SK-N-SH (cell line): ENCODE measurements around the gene ZPBP2. TPM values are rescaled to one million over a fixed set of nuclear protein-coding genes. Genes with fewer than 3 reads are reported as not detected.

Experiments used
- CTCF ChIA-PET: fragments of 300-600, 350-600 bp; formaldehyde crosslinking; extraction: SDS; loops from one replicate; lab custom pipeline; 2021; lab: Yijun Ruan, JAX
- POLR2A ChIA-PET: fragments of 350-600 bp; sonication (Branson Sonifier 250); formaldehyde crosslinking; extraction: SDS; loops from one replicate; lab custom pipeline; 2020; ENCODE audit warnings: antibody characterized with exemption, inconsistent platforms; lab: Yijun Ruan, JAX
- DNase-seq: peaks from one replicate; pipeline ENCODE4 v3.0.0; 2012
- H2AFZ ChIP-seq: fragments of 200-600 bp; sonication (generic); 2 replicates; pipeline ENCODE4 v1.8.1; 2016; ENCODE audit warnings: antibody characterized with exemption, mild to moderate bottlenecking, low read depth
- H3F3A ChIP-seq: fragments of 200-600 bp; sonication (generic); replicated peaks from 2 replicates; pipeline ENCODE3; 2016; ENCODE audit warnings: antibody characterized with exemption, mild to moderate bottlenecking; ENCODE audit not compliant: insufficient read depth
- H3K27ac ChIP-seq, 2 experiments: fragments of 200-500 bp in 1 of 2; fragments of 200-600 bp in 1 of 2; sonication (Bioruptor generic) in 1 of 2; sonication (generic), shearing (Covaris generic) in 1 of 2; 2 replicates each; pipeline versions ENCODE4 v1.5.1 to v1.6.1; 2014 to 2016; ENCODE audit warnings: low read depth in 2 of 2, inconsistent platforms in 1 of 2, low read length in 1 of 2, mild to moderate bottlenecking in 1 of 2, mixed read lengths in 1 of 2
- H3K27me3 ChIP-seq: fragments of 200-600 bp; sonication (generic), shearing (Covaris generic); 2 replicates; pipeline ENCODE4 v1.6.1; 2016; ENCODE audit warnings: mixed run types; ENCODE audit not compliant: insufficient read depth
- H3K36me3 ChIP-seq, 2 experiments: fragments of 200-500 bp in 1 of 2; fragments of 200-600 bp in 1 of 2; sonication (Bioruptor generic) in 1 of 2; sonication (generic) in 1 of 2; replicated peaks in 1 of 2; 2 replicates each; pipeline versions ENCODE3 to v1.5.1; 2014 to 2016; ENCODE audit warnings: low read length in 1 of 2, mild to moderate bottlenecking in 1 of 2; ENCODE audit not compliant: insufficient read depth in 2 of 2, control insufficient read depth in 1 of 2
- H3K4me1 ChIP-seq, 2 experiments: fragments of 200-500 bp in 1 of 2; fragments of 200-600 bp in 1 of 2; sonication (Bioruptor generic) in 1 of 2; sonication (generic), shearing (Covaris generic) in 1 of 2; 2 replicates each; pipeline versions ENCODE4 v1.5.1 to v1.6.1; 2014 to 2016; ENCODE audit warnings: low read depth in 1 of 2, low read length in 1 of 2, mixed run types in 1 of 2; ENCODE audit not compliant: insufficient read depth in 2 of 2, control insufficient read depth in 1 of 2
- H3K4me2 ChIP-seq: fragments of 200-600 bp; sonication (generic), shearing (Covaris generic); 2 replicates; pipeline ENCODE4 v1.6.1; 2017; ENCODE audit warnings: mixed run types
- H3K4me3 ChIP-seq, 2 experiments: fragments of 200-500 bp in 1 of 2; fragments of 200-600 bp in 1 of 2; sonication (Bioruptor generic) in 1 of 2; sonication (generic), shearing (Covaris generic) in 1 of 2; 2 replicates each; pipeline versions ENCODE4 v1.5.1 to v1.8.1; 2014 to 2016; ENCODE audit warnings: low read depth in 2 of 2, inconsistent platforms in 1 of 2, low read length in 1 of 2, mild to moderate bottlenecking in 1 of 2, mixed read lengths in 1 of 2, moderate library complexity in 1 of 2
- H3K79me2 ChIP-seq: fragments of 200-600 bp; sonication (generic); 2 replicates; pipeline ENCODE4 v1.8.1; 2017; ENCODE audit warnings: mild to moderate bottlenecking; ENCODE audit not compliant: insufficient read depth
- H3K9ac ChIP-seq: fragments of 200-600 bp; sonication (generic); 2 replicates; pipeline ENCODE4 v1.6.1; 2017; ENCODE audit warnings: mixed run types
- H3K9me2 ChIP-seq: fragments of 200-600 bp; sonication (generic); 2 replicates; pipeline ENCODE4 v1.6.1; 2017; ENCODE audit warnings: mixed run types
- H3K9me3 ChIP-seq: fragments of 200-600 bp; sonication (generic); 2 replicates; pipeline ENCODE4 v1.6.1; 2017; ENCODE audit warnings: mixed run types, mild to moderate bottlenecking, moderate library complexity
- H4K20me1 ChIP-seq: fragments of 200-600 bp; sonication (generic); 2 replicates; pipeline ENCODE4 v1.6.1; 2017; ENCODE audit warnings: mild to moderate bottlenecking, mixed run types; ENCODE audit not compliant: insufficient read depth
- ELF1 ChIP-seq: IDR thresholded peaks from 2 replicates; pipeline ENCODE4 v1.4.0; 2012
- FOXM1 ChIP-seq: IDR thresholded peaks from 2 replicates; pipeline ENCODE4 v1.4.0; 2012; ENCODE audit warnings: low read depth, mild to moderate bottlenecking
- MXI1 ChIP-seq: IDR thresholded peaks from 2 replicates; pipeline ENCODE4 v1.6.1; 2012; ENCODE audit warnings: mild to moderate bottlenecking, low read depth, low read length, improper control_type of control experiment
- POLR2AphosphoS5 ChIP-seq: IDR thresholded peaks from 2 replicates; pipeline ENCODE4 v1.6.1; 2012; ENCODE audit warnings: low read depth, low read length
- RAD21 ChIP-seq: IDR thresholded peaks from 2 replicates; pipeline ENCODE4 v1.6.1; 2012; ENCODE audit warnings: mild to moderate bottlenecking, low read length
- RCOR1 ChIP-seq: fragments of 150-350 bp; IDR thresholded peaks from 2 replicates; pipeline ENCODE4 v1.6.1; 2017; ENCODE audit warnings: antibody characterized with exemption, low read length
- TCF12 ChIP-seq: IDR thresholded peaks from 2 replicates; pipeline ENCODE4 v1.4.0; 2012
- YY1 ChIP-seq: IDR thresholded peaks from 2 replicates; pipeline ENCODE4 v1.4.0; 2012; ENCODE audit warnings: low read depth, mild to moderate bottlenecking
- WGBS: methylation state at CpG from one replicate; pipeline ENCODE4 v1.1.6; 2017; ENCODE audit warnings: low lambda C conversion rate; 5-methylcytosine and 5-hydroxymethylcytosine counted together
- polyA plus RNA-seq, 3 experiments: library from polyadenylated mRNA; depleted of rRNA; stranded (reverse); fragments of >200 nt; gene quantifications; 2 replicates each; pipeline ENCODE4 v1.2.3, GENCODE V29; 2012
- TF ChIP-seq, protein P1 (sequence below): IDR thresholded peaks from 2 replicates; pipeline ENCODE4 v1.6.1; 2012; ENCODE audit warnings: mild to moderate bottlenecking, low read depth, low read length, moderate library complexity
- TF ChIP-seq, protein P2 (sequence below): fragments of 200-600 bp; sonication (generic); IDR thresholded peaks from 2 replicates; pipeline ENCODE4 v1.6.1; 2017; ENCODE audit warnings: antibody characterized with exemption, mild to moderate bottlenecking, moderate library complexity
- TF ChIP-seq, protein P3 (sequence below): IDR thresholded peaks from 2 replicates; pipeline ENCODE4 v1.4.0; 2012; ENCODE audit warnings: low read depth, borderline replicate concordance
- TF ChIP-seq, protein P4 (sequence below): IDR thresholded peaks from 2 replicates; pipeline ENCODE4; 2012

The ZPBP2 gene
- polyA plus RNA-seq, 1 of the 3 experiments (the other 2 are of a cell fraction), result not detected

DNA sequence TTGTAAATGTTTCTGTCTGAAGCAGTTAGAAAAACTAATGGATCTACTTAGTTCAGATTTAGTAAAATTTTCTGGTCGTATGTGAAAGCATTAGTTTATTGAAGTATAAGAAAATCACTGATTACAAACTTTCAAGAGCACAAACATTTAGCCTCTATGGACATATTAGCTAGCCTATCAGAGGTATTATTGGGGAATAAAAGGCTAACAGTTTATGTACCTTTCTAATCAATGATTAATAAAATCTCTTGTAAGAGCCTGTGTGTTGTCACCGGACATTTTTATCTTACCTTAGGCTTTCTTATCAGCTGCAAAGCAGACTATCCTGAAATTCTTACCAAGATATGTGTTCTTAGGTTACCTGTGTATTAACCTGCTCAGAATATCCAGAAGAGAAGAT, 21.2 kb downstream of the ZPBP2 start (continued):
- TF ChIP-seq, protein P1, sequence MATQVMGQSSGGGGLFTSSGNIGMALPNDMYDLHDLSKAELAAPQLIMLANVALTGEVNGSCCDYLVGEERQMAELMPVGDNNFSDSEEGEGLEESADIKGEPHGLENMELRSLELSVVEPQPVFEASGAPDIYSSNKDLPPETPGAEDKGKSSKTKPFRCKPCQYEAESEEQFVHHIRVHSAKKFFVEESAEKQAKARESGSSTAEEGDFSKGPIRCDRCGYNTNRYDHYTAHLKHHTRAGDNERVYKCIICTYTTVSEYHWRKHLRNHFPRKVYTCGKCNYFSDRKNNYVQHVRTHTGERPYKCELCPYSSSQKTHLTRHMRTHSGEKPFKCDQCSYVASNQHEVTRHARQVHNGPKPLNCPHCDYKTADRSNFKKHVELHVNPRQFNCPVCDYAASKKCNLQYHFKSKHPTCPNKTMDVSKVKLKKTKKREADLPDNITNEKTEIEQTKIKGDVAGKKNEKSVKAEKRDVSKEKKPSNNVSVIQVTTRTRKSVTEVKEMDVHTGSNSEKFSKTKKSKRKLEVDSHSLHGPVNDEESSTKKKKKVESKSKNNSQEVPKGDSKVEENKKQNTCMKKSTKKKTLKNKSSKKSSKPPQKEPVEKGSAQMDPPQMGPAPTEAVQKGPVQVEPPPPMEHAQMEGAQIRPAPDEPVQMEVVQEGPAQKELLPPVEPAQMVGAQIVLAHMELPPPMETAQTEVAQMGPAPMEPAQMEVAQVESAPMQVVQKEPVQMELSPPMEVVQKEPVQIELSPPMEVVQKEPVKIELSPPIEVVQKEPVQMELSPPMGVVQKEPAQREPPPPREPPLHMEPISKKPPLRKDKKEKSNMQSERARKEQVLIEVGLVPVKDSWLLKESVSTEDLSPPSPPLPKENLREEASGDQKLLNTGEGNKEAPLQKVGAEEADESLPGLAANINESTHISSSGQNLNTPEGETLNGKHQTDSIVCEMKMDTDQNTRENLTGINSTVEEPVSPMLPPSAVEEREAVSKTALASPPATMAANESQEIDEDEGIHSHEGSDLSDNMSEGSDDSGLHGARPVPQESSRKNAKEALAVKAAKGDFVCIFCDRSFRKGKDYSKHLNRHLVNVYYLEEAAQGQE, result no peak
- TF ChIP-seq, protein P2, sequence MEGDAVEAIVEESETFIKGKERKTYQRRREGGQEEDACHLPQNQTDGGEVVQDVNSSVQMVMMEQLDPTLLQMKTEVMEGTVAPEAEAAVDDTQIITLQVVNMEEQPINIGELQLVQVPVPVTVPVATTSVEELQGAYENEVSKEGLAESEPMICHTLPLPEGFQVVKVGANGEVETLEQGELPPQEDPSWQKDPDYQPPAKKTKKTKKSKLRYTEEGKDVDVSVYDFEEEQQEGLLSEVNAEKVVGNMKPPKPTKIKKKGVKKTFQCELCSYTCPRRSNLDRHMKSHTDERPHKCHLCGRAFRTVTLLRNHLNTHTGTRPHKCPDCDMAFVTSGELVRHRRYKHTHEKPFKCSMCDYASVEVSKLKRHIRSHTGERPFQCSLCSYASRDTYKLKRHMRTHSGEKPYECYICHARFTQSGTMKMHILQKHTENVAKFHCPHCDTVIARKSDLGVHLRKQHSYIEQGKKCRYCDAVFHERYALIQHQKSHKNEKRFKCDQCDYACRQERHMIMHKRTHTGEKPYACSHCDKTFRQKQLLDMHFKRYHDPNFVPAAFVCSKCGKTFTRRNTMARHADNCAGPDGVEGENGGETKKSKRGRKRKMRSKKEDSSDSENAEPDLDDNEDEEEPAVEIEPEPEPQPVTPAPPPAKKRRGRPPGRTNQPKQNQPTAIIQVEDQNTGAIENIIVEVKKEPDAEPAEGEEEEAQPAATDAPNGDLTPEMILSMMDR, result no peak

DNA sequence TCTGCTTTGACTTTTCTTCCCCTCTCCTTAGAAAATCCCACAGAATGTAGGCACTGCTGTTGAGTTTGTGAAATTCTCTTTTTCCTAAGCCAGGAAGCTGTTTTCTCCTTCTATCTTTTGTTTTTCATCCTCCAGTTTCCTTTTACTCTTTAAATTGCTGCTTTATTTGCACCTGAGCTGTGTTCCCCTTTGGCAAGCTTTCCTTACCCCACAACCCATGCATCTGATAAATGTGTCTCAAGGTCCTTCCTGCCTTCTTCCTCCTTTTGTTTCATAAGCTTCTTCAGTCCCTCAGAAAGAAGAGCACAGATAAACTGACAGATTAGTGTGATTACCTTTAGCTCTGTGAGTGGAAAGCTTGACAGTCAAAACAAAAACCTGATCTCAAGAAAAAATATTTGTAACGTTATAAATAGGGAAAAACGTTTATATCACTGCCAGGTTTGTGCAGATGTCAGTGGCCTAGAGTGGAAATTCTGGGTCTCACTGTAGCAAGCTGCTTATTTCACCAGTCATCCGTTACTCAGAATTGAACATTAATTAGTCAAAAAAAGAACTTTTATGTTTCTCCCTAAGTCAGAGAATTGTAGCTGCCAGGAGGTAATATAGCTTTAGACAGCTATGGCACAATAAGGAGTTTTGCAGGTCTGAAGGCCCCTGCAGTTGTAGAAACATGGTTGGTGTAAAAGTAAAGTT, 26.8 kb downstream of the ZPBP2 start:
- peaks cover 46% of the 10 kb centered on the region; the same call in 1 of the 2 replicates for H3K27me3 ChIP-seq
- no peak overlapping the region for H3K4me2 ChIP-seq
- DNase-seq, result no peak
- H3K79me2 ChIP-seq, result no peaks in the 10 kb centered on the region
- TF ChIP-seq MXI1 (no peak), TCF12 (no peak), FOXM1 (no peak), ELF1 (no peak), RAD21 (no peak), YY1 (no peak), POLR2AphosphoS5 (no peak), RCOR1 (no peak)
- TF ChIP-seq, protein P3, sequence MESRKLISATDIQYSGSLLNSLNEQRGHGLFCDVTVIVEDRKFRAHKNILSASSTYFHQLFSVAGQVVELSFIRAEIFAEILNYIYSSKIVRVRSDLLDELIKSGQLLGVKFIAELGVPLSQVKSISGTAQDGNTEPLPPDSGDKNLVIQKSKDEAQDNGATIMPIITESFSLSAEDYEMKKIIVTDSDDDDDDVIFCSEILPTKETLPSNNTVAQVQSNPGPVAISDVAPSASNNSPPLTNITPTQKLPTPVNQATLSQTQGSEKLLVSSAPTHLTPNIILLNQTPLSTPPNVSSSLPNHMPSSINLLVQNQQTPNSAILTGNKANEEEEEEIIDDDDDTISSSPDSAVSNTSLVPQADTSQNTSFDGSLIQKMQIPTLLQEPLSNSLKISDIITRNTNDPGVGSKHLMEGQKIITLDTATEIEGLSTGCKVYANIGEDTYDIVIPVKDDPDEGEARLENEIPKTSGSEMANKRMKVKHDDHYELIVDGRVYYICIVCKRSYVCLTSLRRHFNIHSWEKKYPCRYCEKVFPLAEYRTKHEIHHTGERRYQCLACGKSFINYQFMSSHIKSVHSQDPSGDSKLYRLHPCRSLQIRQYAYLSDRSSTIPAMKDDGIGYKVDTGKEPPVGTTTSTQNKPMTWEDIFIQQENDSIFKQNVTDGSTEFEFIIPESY, result no peak
- TF ChIP-seq, protein P2, result no peak
- TF ChIP-seq, protein P4, sequence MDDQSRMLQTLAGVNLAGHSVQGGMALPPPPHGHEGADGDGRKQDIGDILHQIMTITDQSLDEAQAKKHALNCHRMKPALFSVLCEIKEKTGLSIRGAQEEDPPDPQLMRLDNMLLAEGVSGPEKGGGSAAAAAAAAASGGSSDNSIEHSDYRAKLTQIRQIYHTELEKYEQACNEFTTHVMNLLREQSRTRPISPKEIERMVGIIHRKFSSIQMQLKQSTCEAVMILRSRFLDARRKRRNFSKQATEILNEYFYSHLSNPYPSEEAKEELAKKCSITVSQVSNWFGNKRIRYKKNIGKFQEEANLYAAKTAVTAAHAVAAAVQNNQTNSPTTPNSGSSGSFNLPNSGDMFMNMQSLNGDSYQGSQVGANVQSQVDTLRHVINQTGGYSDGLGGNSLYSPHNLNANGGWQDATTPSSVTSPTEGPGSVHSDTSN, result no peak
- no peak overlapping the region for H2AFZ ChIP-seq
- H3K9ac ChIP-seq, result no peak overlapping the region
- H3K4me3 ChIP-seq, result no peak overlapping the region
- no peaks in the 10 kb centered on the region for H3K9me3 ChIP-seq
- no peaks in the 10 kb centered on the region for H3K9me2 ChIP-seq
- H3K27ac ChIP-seq, result no peak overlapping the region
- no peaks in the 10 kb centered on the region for H3K36me3 ChIP-seq
- ChIA-PET POLR2A (no interaction called here), CTCF (interaction anchor here (0.8 to 2.9 kb wide), 3 partner anchors 22 to 164 kb away, joined by 4 to 11 read pairs (median 4); partner anchors contain the start of genes MIEN1 and PSMD3)
- H3K4me1 ChIP-seq, result no peaks in the 10 kb centered on the region
- WGBS, result 9% methylated on average over 3 of the region's 3 CpGs
- H3F3A ChIP-seq, result no peaks in the 10 kb centered on the region
- no peaks in the 10 kb centered on the region for H4K20me1 ChIP-seq
